HL-60 (cell line): ENCODE results near the gene AVPI1.

ENCODE experiments used
- DNase-seq, 2 experiments: peaks; one replicate each; pipeline ENCODE4 v3.0.0-alpha.2; 2010 to 2020; ENCODE audit warnings: low read depth in 1 of 2, low spot score in 1 of 2
- H3K27ac ChIP-seq: fragments of 250-450 bp; sonication (Bioruptor Pico); replicated peaks from 2 replicates; pipeline ENCODE4 v1.5.1; 2020; ENCODE audit warnings: mild to moderate bottlenecking, moderate library complexity
- H3K27me3 ChIP-seq: fragments of 250-450 bp; sonication (Bioruptor Pico); 2 replicates; pipeline ENCODE4 v1.5.1; 2021; ENCODE audit warnings: mild to moderate bottlenecking, moderate library complexity; ENCODE audit not compliant: insufficient read depth, poor library complexity, severe bottlenecking
- H3K4me3 ChIP-seq: replicated peaks from 2 replicates; pipeline ENCODE4 v1.5.1; 2011; ENCODE audit warnings: mild to moderate bottlenecking, control low read depth, low read length; ENCODE audit not compliant: insufficient read depth
- GABPA ChIP-seq: IDR thresholded peaks from 2 replicates; pipeline ENCODE4 v1.6.1; 2012; ENCODE audit warnings: low read depth
- POLR2AphosphoS5 ChIP-seq: IDR thresholded peaks from 2 replicates; pipeline ENCODE4 v1.6.1; 2012; ENCODE audit warnings: low read depth
- SPI1 ChIP-seq: IDR thresholded peaks from 2 replicates; pipeline ENCODE4 v1.6.1; 2012; ENCODE audit warnings: low read depth, mild to moderate bottlenecking, borderline replicate concordance
- TF ChIP-seq, protein P1 (sequence below): IDR thresholded peaks from 2 replicates; pipeline ENCODE4 v1.6.1; 2012; ENCODE audit warnings: low read depth; ENCODE audit not compliant: insufficient replicate concordance
- TF ChIP-seq, protein P2 (sequence below): IDR thresholded peaks from one replicate; pipeline ENCODE4 v1.5.1; 2011; ENCODE audit warnings: low read length, control low read depth, inconsistent platforms; ENCODE audit not compliant: insufficient read depth

Gene AVPI1

DNA sequence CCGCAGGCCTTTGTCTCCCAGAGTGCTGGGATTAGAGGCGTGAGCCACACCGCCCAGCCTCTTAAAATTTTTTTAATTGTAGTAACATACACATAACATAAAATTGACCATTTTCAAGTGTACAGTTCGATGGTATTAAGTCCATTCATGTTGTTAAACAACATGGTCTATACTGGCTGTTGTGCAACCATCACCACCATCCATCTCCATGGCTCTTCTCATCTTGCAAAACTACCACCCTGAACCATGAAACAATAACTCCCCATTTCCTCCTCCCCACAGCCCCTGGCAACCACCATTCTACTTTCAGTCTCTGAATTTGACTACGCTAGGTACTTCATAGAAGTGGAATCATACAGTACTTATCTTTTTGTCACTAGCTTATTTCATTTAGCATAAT, 42.0 kb upstream of the AVPI1 start:
- Histone ChIP-seq H3K27me3 (no peaks in the 10 kb centered on the region), H3K4me3 (no peak overlapping the region), H3K27ac (no peak overlapping the region)
- TF ChIP-seq GABPA: no peak
- TF ChIP-seq, protein P1, sequence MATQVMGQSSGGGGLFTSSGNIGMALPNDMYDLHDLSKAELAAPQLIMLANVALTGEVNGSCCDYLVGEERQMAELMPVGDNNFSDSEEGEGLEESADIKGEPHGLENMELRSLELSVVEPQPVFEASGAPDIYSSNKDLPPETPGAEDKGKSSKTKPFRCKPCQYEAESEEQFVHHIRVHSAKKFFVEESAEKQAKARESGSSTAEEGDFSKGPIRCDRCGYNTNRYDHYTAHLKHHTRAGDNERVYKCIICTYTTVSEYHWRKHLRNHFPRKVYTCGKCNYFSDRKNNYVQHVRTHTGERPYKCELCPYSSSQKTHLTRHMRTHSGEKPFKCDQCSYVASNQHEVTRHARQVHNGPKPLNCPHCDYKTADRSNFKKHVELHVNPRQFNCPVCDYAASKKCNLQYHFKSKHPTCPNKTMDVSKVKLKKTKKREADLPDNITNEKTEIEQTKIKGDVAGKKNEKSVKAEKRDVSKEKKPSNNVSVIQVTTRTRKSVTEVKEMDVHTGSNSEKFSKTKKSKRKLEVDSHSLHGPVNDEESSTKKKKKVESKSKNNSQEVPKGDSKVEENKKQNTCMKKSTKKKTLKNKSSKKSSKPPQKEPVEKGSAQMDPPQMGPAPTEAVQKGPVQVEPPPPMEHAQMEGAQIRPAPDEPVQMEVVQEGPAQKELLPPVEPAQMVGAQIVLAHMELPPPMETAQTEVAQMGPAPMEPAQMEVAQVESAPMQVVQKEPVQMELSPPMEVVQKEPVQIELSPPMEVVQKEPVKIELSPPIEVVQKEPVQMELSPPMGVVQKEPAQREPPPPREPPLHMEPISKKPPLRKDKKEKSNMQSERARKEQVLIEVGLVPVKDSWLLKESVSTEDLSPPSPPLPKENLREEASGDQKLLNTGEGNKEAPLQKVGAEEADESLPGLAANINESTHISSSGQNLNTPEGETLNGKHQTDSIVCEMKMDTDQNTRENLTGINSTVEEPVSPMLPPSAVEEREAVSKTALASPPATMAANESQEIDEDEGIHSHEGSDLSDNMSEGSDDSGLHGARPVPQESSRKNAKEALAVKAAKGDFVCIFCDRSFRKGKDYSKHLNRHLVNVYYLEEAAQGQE: no peak
- TF ChIP-seq, protein P2, sequence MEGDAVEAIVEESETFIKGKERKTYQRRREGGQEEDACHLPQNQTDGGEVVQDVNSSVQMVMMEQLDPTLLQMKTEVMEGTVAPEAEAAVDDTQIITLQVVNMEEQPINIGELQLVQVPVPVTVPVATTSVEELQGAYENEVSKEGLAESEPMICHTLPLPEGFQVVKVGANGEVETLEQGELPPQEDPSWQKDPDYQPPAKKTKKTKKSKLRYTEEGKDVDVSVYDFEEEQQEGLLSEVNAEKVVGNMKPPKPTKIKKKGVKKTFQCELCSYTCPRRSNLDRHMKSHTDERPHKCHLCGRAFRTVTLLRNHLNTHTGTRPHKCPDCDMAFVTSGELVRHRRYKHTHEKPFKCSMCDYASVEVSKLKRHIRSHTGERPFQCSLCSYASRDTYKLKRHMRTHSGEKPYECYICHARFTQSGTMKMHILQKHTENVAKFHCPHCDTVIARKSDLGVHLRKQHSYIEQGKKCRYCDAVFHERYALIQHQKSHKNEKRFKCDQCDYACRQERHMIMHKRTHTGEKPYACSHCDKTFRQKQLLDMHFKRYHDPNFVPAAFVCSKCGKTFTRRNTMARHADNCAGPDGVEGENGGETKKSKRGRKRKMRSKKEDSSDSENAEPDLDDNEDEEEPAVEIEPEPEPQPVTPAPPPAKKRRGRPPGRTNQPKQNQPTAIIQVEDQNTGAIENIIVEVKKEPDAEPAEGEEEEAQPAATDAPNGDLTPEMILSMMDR: no peak
- TF ChIP-seq SPI1: no peak
- DNase-seq: peak in 1 of 2 experiments; percentile 28

DNA sequence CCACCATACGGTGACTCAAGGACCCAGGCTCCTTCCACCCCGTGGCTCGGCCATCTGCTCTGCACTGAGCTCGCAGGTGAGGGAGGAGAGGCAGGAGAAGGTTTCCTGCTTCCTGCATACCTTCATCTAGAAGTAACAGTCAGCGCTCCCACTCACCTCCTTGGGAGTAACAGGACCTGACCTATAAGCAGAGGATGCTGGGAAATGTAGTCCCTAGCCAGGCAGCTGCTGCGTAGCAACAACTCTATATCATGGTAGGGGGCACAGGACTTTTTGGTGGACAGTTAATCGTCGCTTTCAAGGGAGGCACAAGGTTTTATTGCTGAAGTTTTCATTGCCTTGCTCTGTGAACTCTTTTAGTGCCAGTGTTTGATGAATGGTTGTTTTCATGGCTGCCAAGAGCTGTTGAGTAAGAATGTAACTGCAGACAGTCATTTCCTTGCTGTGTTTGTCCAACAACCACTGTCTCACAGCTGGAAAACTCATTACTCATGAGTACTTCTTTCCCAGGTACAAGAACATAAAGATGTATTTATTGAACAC, 39.7 kb upstream of the AVPI1 start:
- H3K27ac ChIP-seq: no peak overlapping the region
- TF ChIP-seq, protein P2: no peak
- TF ChIP-seq, protein P1: no peak
- TF ChIP-seq GABPA: no peak
- no peak for TF ChIP-seq SPI1
- TF ChIP-seq POLR2AphosphoS5: no peak
- no peak for DNase-seq

DNA sequence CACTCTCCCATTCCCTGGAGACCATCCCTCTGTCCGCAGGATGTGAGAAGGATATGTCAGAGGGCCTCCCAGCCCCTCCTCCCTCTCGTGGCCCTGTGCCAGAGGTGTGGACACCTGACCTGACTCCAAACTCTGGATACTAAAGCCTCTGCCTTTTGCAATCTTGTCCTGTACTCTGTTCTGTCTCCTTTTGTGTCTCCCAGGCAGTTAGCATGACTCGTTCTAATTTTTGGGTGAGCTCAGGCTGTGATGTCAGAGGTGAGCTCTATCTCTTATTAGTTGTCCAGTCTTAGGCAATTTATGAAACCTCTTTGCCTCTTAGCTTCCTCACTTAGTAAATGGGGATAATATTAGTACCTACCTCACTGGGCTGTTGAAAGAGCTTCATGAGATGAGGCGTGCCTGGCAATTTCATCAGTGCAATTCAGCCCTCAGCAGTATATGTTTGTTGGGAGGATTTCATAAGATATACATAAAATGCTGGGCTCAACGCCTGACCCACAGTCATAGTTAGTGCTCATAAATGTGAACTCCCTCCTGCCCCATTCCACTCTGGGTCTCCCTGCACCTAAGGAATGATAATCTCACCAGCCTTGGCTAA, 37.4 kb upstream of the AVPI1 start:
- Histone ChIP-seq H3K27ac (no peak overlapping the region), H3K27me3 (no peaks in the 10 kb centered on the region), H3K4me3 (no peak overlapping the region)
- DNase-seq: peak in 1 of 2 experiments; percentile 76
- TF ChIP-seq POLR2AphosphoS5: no peak
- TF ChIP-seq, protein P1: no peak
- TF ChIP-seq GABPA: no peak
- no peak for TF ChIP-seq SPI1
- TF ChIP-seq, protein P2: no peak

More for the DNA sequence above, 39.7 kb upstream of the AVPI1 start:
- Histone ChIP-seq H3K27me3 (no peaks in the 10 kb centered on the region), H3K4me3 (no peak overlapping the region)
